Type B pancreatic cell (in vitro differentiated cells): ENCODE results near the gene ITPK1. TPM values are rescaled to one million over a fixed set of nuclear protein-coding genes. Genes with fewer than 3 reads are reported as not detected.

Experiments used
- DNase-seq: peaks from one replicate; pipeline ENCODE4 v3.0.0; 2021; ENCODE audit warnings: mixed read lengths; ENCODE audit not compliant: unreplicated experiment; ENCODE audit errors: extremely low spot score
- H3K27ac Mint-ChIP-seq: 2 replicates; pipeline ENCODE4 v1.8.0; 2021; ENCODE audit warnings: mild to moderate bottlenecking, mixed read lengths
- H3K27me3 Mint-ChIP-seq: 2 replicates; pipeline ENCODE4 v1.8.0; 2021; ENCODE audit warnings: mixed read lengths
- H3K36me3 Mint-ChIP-seq: 2 replicates; pipeline ENCODE4 v1.8.0; 2021; ENCODE audit warnings: mixed read lengths
- H3K4me1 Mint-ChIP-seq: one replicate; pipeline ENCODE4 v1.8.0; 2021; ENCODE audit warnings: mixed read lengths; ENCODE audit not compliant: unreplicated experiment
- H3K4me3 Mint-ChIP-seq: 2 replicates; pipeline ENCODE4 v1.8.0; 2021; ENCODE audit warnings: mild to moderate bottlenecking, mixed read lengths
- H3K9me3 Mint-ChIP-seq: 2 replicates; pipeline ENCODE4 v1.8.0; 2021; ENCODE audit warnings: mixed read lengths
- total RNA-seq: library from RNA; stranded (reverse); gene quantifications from 2 replicates; pipeline ENCODE4 v1.2.1, GENCODE V29; 2021; ENCODE audit warnings: low replicate concordance
- TF ChIP-seq, protein P1 (sequence below): fragments of 200-600 bp; sonication (generic); conservative IDR thresholded peaks from 2 replicates; pipeline ENCODE4 v1.5.0; 2021; ENCODE audit warnings: antibody characterized with exemption, mild to moderate bottlenecking

Gene ITPK1
- total RNA-seq, 1 donor from 2014 or later = 40.2 TPM

- Mint-ChIP-seq H3K4me1 (peaks cover 13% of the 10 kb centered on the region), H3K9me3 (no peaks in the 10 kb centered on the region), H3K4me3 (no peak overlapping the region), H3K27me3 (no peaks in the 10 kb centered on the region), H3K27ac (no peak overlapping the region), H3K36me3 (peaks cover 3% of the 10 kb centered on the region)
- TF ChIP-seq, protein P1, sequence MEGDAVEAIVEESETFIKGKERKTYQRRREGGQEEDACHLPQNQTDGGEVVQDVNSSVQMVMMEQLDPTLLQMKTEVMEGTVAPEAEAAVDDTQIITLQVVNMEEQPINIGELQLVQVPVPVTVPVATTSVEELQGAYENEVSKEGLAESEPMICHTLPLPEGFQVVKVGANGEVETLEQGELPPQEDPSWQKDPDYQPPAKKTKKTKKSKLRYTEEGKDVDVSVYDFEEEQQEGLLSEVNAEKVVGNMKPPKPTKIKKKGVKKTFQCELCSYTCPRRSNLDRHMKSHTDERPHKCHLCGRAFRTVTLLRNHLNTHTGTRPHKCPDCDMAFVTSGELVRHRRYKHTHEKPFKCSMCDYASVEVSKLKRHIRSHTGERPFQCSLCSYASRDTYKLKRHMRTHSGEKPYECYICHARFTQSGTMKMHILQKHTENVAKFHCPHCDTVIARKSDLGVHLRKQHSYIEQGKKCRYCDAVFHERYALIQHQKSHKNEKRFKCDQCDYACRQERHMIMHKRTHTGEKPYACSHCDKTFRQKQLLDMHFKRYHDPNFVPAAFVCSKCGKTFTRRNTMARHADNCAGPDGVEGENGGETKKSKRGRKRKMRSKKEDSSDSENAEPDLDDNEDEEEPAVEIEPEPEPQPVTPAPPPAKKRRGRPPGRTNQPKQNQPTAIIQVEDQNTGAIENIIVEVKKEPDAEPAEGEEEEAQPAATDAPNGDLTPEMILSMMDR = no peak
- no peak for DNase-seq
Measured at GRCh38 chr14:92958373-92959188, 157.1 kb downstream of the ITPK1 start.

GRCh38 chr14:92956961-92957360 is 158.8 kb downstream of the ITPK1 start:
- Mint-ChIP-seq H3K27me3 (no peaks in the 10 kb centered on the region), H3K4me1 (peaks cover 3% of the 10 kb centered on the region), H3K27ac (no peak overlapping the region), H3K4me3 (no peak overlapping the region), H3K9me3 (no peaks in the 10 kb centered on the region), H3K36me3 (peaks cover 3% of the 10 kb centered on the region)
- TF ChIP-seq, protein P1 = no peak
- DNase-seq = no peak

GRCh38 chr14:92955381-92955780 is 160.3 kb downstream of the ITPK1 start:
- Mint-ChIP-seq H3K36me3 (peaks cover 3% of the 10 kb centered on the region), H3K27me3 (no peaks in the 10 kb centered on the region), H3K9me3 (no peaks in the 10 kb centered on the region), H3K4me1 (peaks cover 3% of the 10 kb centered on the region), H3K4me3 (no peak overlapping the region), H3K27ac (no peak overlapping the region)
- no peak for DNase-seq
- TF ChIP-seq, protein P1 = no peak

DNA sequence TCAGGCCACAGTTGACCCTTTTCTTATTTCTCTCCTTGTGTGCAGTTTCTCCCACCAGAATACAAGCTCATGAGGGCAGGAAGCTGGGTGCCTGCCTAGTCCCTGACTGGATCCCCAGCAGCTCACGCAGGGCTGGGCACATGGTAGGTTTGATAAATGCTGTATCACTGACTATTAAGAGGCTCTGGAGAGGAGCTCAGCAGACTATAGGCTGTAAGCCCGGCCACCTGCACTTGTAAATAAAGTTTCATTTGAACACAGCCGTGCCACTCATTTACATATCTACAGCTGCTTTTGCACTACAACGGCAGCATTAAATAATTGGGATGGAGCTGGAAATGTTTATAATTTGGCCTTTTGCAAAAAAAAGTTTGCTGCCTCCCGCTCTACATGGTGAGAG is 160.8 kb downstream of the ITPK1 start:
- H3K27ac Mint-ChIP-seq = no peak overlapping the region
- H3K4me3 Mint-ChIP-seq = no peak overlapping the region
- H3K36me3 Mint-ChIP-seq = peaks cover 3% of the 10 kb centered on the region
- H3K4me1 Mint-ChIP-seq = peaks cover 3% of the 10 kb centered on the region
- H3K9me3 Mint-ChIP-seq = no peaks in the 10 kb centered on the region
- H3K27me3 Mint-ChIP-seq = no peaks in the 10 kb centered on the region
- TF ChIP-seq, protein P1 = no peak
- no peak for DNase-seq

DNA sequence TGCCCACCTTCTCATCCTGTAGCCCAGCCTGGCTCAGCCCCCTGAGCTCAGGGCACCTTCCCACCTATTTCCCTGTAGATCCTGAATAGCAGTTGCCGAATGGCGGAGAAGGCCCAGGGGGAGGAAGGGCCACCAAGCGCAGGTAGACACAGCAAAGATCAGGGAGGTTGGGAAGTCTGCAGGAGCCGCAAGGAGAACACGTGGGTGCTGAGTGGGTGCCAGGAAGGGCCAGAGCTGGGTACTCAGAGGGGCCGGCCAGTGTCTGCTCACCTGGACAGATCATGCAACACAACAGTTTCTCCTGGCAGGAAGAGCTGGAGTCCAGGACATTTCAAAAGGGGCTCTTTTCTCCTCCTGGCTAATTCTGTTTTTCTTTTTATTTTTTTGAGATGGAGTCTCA is 162.2 kb downstream of the ITPK1 start:
- Mint-ChIP-seq H3K4me3 (no peak overlapping the region), H3K27me3 (no peaks in the 10 kb centered on the region), H3K27ac (no peak overlapping the region), H3K36me3 (peaks cover 3% of the 10 kb centered on the region), H3K4me1 (peaks cover 3% of the 10 kb centered on the region), H3K9me3 (no peaks in the 10 kb centered on the region)
- TF ChIP-seq, protein P1 = no peak
- DNase-seq = no peak
